ENCODE results near the gene RND2.

Gene RND2

DNA sequence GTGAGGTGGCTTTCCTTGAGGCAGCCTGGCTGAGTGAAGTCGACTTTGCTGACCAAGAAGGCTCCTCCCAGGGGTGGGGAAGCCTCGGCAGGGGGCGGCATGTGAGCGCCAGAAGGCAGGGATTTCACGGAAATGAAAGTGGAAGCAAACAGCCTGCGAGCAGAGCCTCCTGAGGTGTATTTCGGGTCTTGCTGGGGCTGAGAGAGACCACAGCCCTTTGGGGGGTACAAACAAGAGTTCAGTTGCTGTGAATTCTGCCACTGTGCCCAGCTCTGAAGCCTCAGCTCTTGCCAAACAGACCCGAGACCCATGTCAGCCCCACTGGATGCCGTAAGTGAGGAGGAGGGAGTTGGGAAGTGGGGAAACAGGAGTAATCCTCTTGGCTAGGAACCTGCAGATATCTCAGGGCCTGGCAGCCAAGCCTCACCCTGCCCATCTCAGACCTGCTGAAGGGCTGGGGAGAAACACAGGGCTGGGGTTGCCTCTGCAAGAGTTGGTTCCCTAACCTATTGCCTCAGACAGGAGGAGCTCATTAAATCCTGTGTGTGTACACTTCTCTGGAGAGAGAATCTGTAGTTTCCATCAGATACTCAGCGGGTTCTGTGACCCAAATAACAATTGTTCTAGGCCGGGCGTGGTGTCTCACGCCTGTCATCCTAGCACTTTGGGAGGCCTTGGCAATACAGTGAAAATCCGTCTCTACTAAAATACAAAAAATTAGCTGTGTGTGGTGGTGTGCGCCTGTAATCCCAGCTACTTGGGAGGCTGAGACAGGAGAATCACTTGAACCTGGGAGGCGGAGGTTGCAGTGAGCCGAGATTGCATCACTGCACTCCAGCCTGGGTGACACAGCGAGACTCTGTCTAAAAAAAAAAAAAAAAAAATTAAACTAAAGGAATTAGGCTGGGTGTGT lies 18.1 kb upstream of the RND2 start, which contains the start of gene IFI35:
TSS of gene IFI35 (plus strand) at position 146 of the 913 bp plus-strand sequence. CDS start at position 310, 164 bp downstream.
- DNase-seq: peak; percentile 48

DNA sequence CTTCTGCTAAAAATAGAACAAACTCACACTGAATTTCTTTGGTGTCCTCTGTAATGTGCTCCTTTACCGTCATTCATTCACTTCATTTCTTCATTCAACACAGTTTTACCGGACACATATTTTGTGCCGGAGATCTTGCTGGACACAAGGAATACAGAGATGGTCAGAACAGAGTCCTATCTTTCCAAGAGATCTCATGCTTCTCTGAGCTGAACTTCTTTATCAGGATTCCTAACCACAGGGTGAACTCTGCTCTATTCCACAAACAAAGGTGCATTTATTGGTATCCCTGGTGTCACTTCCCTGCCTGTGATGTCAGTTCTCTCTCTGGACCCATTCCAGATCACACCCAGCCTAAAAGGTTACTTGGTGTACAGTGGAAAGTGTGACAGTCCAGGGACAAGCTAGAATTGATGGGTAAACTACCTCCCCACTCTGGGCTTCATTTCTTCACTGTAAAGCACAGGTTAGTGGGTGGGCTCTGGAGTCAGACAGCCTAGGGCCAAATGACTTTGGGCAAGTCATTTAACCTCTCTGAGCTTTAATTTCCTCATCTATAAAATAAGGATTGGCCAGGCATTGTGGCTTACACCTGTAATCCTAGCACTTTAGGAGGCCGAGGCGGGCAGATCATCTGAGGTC lies 14.2 kb upstream of the RND2 start:
- DNase-seq: no peak

DNA sequence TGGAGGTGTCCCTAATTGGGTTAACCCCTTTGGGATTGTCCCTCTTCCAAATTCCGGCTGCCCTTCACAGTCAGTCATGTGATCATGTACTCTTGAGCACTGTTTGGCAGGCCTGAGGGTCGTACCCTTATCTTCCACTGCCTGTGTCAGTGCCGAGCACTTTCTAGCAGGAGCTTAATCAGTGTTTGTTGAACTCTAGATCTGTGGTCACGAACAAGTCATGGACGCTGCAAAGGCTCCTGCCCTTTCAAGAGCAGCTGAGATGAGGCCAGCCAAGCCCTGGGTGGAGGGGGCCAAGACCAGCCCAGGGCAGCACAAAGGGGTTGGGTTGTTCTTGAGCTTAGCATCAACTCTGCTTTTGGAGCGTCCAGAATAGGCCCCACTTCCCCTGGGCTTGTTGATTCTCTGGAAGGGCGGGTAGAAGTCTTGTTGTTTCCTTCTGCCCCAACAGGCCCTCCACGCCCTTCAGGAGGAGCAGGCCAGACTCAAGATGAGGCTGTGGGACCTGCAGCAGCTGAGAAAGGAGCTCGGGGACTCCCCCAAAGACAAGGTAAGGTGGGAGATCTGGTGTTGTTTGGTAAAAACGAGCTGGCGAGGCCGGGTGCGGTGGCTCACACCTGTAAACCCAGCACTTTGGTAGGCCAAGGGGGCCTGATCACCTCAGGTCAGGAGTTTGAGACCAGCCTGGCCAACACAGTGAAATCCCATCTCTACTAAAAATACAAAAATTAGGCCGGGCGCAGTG lies 13.1 kb upstream of the RND2 start:
- no peak for DNase-seq

DNA sequence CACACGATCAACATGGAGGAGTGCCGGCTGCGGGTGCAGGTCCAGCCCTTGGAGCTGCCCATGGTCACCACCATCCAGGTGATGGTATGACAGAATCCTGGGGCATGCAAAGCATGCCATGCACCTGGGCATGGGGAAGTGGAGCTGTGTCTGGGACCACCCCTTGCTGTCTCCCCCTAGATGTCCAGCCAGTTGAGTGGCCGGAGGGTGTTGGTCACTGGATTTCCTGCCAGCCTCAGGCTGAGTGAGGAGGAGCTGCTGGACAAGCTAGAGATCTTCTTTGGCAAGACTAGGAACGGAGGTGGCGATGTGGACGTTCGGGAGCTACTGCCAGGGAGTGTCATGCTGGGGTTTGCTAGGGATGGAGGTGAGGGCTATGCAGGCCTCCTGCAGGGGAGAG lies 11.7 kb upstream of the RND2 start:
- no peak for DNase-seq

DNA sequence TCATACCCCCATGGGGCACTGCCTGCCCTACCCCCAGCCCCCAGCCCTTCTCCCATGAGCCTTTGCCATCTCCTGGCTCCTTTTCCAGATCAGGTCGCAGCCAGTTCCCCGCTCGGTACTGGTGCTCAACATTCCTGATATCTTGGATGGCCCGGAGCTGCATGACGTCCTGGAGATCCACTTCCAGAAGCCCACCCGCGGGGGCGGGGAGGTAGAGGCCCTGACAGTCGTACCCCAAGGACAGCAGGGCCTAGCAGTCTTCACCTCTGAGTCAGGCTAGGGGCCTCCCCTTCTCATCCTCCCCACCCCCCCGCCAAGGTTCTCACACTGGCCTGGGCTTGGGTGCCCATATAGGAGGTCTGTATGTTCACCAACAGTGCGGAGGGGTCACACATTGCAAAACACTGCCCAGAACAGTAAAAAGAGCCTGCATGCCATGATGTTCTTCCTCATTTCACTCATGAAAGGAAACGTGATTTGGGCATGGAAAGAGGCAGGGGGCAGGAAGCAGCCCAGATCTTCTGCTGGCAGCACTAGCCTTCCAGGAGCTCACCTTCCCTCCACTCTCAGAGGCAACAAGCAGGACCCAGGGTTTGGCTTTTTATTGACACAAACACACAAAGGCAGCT lies 10.9 kb upstream of the RND2 start:
- no peak for DNase-seq

DNA sequence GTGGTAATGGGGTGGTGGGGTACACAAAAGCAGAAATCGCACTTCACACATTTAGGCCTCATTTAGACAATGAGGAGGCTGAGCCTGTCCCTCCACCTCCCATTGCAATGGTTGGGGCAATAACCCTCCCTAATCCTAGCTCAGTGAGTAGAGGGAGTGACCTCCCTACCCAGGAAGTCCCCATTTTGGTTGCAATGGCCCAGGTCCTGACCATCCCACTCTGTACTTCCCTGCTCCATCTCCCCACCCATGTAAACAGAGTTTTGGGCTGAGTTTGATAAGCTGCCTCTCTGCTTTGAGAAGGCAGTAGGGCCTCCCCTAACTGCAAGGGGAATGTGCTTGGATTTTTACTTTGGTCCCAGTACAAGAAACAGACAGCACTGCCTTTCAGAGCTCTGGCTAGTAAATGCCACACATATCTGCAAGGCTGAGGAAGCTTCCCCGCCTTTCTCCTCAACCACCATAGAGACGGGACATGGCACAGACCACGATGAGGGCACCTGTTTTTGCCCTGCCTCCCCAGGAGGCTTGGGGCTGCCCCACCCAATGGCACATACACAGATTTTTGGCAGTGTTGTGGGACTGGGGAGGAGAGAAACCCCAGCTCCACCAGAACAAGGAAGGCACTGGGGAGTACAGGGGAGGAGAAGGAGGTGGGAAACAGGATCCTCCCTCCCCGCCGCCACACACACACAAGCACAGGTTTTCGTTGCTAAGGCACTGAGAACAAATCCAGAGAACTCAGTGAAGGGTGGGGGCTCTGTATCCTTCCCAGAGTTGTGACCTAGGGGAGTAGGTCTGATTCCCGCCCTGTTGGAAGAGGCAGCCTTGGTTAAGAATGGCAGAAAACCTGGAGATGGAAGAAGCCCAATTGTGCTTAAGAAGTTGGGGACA lies 10.1 kb upstream of the RND2 start:
- no peak for DNase-seq

DNA sequence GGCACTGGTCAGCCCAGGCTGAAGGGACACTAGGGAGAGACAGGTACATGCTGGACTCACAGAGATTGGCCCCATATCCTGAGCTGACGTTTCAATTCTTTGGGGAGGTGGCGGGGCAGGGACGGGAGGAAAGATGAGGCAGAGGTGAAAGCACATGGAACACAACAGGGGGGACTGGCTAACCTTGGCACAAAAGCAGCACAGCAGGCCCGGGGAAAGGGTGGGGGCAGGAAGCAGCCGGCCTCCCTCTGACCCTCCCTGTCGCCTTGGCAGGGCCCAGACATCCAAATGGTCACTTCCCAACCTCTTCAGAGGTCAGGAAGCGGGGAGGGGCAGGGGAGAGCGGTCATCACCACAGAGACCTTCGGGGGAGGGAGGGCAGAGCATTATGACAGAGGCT lies 9.5 kb upstream of the RND2 start:
- DNase-seq: no peak

DNA sequence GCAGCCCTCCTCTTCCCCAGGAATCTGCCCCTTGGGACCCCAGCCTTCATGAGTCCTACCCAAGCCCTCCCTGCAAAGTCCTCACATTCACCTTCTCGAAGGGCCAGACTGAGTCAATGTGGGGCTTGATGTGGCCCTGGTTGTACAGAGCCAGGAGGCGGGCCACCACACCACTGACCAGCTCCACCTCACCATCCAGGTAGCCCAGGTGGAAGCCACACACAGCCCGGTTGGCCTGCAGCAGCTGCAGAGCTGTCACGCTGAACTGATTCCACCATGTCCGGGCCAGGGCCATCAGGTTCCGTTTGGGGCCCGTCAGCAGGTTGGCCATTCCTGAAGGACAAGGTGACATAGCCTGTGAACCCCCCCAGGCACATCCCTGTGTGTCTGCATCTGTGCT lies 8.8 kb upstream of the RND2 start:
- DNase-seq: no peak

DNA sequence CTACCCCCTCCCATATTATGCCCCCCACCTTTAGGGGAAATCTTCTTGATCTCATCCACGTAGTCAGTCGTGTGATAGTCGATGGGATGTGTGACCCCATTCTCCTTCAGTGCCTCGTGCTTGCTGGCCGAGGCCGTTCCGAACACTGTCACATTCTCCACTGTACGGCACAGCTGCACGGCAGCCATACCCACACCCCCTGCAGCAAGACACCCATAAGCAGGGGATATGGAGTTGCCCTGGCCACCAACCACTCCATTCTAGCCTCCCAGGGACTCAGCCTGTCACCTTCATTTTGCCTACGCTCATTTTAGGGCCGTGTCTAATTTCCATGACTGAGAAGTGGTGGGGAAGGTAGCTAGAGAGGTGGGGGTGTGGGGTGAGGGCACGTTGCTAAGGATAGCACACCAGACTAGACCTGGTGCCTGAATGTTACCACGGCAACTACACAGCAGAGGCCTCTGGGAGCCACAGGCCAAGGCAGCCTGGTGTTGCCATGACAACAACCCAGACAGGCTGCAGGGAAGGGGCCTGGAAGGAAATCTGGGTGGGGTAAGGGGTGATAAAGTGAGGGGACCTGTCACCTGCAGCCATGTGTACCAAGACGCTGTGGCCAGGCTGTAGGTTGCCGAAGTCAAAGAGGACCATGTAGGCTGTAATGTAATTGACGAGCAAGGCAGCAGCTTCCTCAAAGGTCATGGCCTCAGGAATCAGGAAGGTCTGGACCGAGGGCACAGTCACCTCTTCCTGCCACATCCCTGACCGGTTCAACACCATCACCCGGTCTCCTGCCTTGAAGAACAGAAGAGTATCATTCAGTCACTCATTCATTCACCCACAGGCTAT lies 6.8 kb upstream of the RND2 start:
- peak; percentile 23 for DNase-seq

DNA sequence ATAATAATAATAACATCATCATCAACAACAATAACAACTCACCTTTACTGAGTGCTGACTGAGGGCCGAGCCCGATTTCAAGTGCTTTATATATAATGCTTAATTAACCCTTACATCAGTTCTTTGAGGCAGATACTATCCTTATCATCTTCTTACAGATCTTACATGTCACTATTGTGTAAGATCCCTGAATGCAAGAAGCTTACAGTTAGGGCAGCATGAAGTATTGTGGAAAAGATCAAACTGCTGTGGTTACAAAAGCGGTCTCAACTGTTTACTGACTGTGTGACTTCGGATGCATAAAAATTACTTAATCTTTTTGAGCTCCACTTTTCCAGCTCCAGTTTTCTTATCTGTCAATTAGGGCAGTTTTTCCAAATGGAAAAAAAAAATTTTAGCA lies 6.1 kb upstream of the RND2 start:
- no peak for DNase-seq

DNA sequence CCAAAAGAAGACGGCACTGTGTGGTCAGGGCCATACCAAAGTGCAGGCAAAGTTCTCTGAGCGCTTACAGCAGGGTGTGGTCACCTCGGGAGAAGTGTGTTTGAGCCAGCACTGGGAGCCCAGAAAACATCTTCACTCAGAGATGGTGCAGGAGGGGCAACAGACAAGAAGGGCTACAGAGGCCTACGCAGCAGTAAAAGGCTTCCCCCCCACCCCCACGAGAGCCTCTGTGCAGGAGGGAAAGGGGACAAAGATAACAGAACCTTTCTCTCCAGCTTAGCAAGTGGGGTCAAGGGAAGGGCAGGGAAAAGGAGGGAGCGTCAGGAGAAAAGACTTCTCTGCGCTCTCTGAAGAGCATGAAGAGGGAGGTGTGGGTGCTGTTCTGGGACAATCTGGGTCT lies 5.6 kb upstream of the RND2 start:
- no peak for DNase-seq

DNA sequence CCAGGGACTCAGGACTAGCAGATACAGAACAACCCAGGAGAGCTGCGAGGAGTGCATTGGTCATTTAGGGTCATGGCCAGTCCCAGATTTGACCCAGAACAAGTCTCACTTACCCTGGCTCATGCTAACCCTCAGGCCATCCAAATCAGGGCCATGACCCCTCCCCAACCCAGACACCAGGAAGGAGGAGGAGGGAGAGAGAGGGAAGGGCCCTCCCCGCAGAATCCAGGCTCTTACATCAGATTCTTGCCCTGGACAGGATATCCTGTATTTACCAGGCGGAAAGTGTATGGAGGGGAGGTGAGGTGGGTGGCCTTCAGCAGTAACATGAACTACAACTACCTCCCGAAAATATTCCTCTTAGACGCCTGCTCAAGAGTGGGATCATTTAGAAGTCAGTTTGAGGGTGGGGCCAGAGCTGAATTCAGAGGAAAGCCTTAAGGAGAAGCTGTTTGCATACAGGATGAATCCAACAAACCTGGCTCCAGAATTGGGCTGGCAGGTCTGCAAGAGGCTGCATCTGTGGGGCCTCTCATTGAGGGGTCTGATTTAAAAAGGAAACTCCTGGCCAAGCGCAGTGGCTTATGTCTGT lies 4.9 kb upstream of the RND2 start:
- DNase-seq: no peak

DNA sequence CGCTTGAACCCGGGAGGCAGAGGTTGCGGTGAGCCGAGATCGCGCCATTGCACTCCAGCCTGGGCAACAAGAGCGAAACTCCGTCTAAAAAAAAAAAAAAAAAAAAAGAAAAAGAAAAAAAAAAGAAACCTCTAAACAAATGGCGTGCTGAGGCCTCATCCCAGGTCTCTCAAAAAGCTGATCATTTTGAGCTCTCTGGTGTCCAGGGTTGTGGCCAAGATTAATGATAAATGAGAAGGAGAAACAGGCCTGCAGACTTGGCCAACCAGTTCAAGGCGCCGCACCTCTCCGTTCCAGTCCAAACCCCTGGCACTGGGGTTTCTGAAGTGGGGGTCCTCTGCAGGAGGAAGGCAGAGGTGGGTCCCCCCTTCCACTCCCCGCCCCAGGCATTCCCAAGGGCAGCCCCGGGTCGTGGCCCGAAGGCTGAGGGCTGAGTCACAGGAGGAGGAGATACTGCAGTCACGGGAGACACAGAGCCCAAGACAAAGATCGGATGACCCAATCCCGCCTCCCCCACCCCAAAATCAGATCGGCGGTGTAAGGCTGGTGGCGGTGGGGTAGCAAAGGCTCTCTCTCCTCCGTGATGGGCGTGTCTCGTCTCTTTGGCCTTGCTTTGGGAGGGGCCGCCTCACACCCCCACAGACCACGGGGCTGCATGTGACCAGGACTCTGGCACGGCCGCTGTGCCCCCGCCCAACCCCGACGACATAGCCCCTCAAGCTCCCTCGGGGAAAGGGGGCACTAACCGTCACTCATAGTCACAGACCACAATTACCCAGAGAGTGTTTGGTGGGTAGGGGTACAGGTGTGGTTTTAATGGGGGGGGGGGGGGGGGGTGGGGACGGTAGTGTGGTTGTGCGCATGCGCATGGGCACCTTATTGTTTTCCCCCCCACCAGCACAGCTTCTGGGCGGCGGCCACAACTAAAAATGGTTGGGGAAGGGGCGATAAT lies 4.0 kb upstream of the RND2 start:
- DNase-seq: peak; percentile 26

DNA sequence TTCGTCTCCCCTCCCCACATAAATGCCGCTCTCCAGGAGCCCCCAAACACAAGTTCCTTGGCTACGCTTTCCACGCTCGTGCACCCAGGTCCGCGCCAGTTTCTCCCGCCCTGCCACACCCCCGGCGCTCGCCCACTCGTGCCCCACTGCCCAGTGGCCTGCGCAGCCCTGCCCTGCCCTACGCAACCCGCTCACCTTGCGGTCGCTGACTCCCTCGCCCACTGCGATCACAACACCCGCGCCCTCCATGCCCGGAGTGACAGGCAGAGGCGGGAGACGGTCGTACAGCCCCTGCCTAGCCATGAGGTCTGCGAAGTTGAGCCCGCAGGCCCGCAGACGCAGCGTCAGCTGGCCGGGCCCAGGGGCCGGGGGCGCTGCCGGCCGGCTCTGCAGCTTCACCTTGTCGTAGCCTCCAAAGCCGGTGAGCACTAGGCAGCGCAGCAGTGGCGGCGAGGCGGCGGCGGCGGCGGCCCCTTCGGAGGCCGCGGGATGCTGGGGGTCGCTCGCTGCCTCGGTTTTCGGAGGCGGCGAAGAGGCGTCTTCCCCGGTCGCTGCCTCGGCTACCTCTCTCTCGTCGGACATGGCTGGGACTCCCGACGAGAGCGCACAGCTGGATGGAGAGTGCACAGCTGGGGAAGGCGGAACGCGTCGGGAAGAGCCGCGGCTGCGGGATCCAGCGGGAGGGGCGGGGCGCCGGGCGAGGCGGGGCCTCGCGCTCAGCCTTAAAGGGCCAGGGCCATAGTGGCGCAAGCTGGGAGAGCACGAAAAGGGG lies 3.1 kb upstream of the RND2 start, which contains the start of gene VAT1:
TSS of gene VAT1 (minus strand) at position 645 of the 772 bp plus-strand sequence. CDS start at position 582, 63 bp downstream.
- DNase-seq: peak; percentile 75

DNA sequence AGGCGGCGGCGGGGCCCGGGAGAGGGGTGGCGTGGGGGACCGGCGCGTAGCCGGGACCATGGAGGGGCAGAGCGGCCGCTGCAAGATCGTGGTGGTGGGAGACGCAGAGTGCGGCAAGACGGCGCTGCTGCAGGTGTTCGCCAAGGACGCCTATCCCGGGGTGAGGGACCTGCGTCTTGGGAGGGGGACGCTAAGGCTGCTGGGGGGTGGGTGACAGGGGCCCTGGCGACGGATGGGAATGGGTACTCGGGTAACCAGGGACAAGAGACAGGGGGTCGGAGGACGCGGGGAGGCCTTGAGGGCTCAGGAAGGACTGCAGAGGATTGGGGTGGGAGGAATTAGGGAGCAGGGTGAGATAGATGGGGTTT lies 243 bp downstream of the RND2 start:
- peak; percentile 20 for DNase-seq

DNA sequence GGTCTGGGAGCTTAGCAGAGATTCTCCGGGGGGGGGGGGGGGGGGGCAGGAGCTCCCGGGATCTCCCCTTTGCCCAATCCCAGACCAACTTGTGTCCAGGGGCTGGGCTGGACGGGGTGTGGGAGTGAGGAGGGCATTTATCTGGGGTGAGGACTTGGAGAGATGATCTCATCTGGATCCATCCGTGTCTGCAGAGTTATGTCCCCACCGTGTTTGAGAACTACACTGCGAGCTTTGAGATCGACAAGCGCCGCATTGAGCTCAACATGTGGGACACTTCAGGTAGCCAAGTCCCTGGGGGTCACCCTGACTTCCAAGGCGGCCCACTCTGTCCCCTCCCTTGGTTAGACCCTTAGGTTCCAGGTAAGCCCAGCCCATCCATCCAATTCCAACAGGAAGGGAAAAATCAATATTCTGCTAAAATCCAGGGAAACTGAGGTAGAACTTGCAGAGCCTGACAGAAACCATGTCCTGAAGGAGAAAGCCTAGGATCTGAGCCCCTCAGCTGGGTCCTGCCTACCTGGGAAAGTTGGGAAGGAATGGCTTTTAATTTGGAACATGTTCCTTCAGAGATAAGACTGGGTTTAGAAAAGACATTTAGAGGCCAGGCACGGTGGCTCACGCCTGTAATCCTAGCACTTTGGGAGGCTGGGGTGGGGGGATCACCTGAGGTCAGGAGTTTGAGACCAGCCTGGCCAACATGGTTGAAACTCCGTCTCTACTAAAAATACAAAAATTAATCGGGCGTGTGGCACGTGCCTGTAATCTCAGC lies 921 bp downstream of the RND2 start:
- DNase-seq: no peak

DNA sequence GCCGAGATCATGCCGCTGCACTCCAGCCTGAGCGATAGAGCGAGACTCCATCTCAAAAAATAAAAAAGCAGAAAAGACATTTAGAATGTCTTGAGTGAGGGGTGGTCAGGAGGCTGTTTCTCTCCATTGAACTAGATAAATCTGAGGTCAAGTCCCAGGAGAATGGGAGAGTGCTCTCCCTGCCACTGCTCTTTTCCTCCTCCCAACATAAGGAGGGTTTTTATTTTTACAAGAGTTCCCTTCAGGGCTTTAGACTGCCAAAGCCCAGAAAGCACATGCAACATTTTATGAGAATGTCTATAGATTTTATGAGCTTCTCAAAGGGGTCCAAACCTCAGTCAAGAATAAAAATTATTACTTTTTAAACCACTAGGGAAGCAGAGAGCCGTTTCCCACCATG lies 1.6 kb downstream of the RND2 start:
- no peak for DNase-seq

Measured in NCI-H2171 treated with DMSO at 0.1 percent for 48 hours (cell line).